ENCODE data around the gene FOXP1. TPM values are rescaled to one million over a fixed set of nuclear protein-coding genes. Genes with fewer than 3 reads are reported as not detected.

Gene FOXP1
- total and polyA plus RNA-seq, 2 of the 13 experiments (the other 11 are each of a cell fraction or from before 2014, with no cell fraction given), result 40.4 to 59.0 TPM

GRCh38 chr3:70996082-70996481 is 587.4 kb downstream of the FOXP1 start:
- Histone ChIP-seq H2AFZ (ENCODE audit: low read length) (no peak overlapping the region), H3K4me2 (ENCODE audit: low read depth, low read length) (no peak overlapping the region), H3K27ac (ENCODE audit: extremely low read length, insufficient read depth, low read length) (no peak overlapping the region), H3K9ac (ENCODE audit: insufficient read depth, low read depth, low read length) (no peak overlapping the region), H3K27me3 (ENCODE audit: control insufficient read depth in 1 of 2, insufficient read depth in 2 of 2, low read length in 2 of 2) (no peaks in the 10 kb centered on the region), H3K36me3 (replicated peaks in 1 of 2; ENCODE audit: control insufficient read depth in 1 of 2, insufficient read depth in 2 of 2, low read length in 2 of 2) (peaks cover 19 to 59% of the 10 kb centered on the region in 2 experiments), H3K4me1 (ENCODE audit: insufficient read depth, low read length) (no peaks in the 10 kb centered on the region), H3K9me3 (ENCODE audit: low read length) (no peaks in the 10 kb centered on the region), H4K20me1 (ENCODE audit: insufficient read depth, low read length) (no peaks in the 10 kb centered on the region), H3K79me2 (ENCODE audit: insufficient read depth, low read length) (no peaks in the 10 kb centered on the region), H3K4me3 (replicated peaks in 1 of 3; ENCODE audit: insufficient read depth in 1 of 3, low read depth in 2 of 3, low read length in 3 of 3) (no peak overlapping the region)
- intact Hi-C loops (cut with micrococcal nuclease; ENCODE audit: unreplicated experiment) (no loop called here), in situ Hi-C loops (cut with HindIII; ENCODE audit: extremely low pct_ligation_motif_present, low pct_unique_long_range_greater_than_20kb) (no loop called here)
- CTCF ChIA-PET (ENCODE audit: low intra/inter-chr PET ratio, low total read pairs), result no interaction called here
- FAIRE-seq (no peak), ATAC-seq (no peak), DNase-seq (ENCODE audit: low spot score) (no peak)
- BruUV-seq (replicated peaks), result no TSS peak
- 98% methylated on average over 7 of the region's 7 CpGs for WGBS (ENCODE audit: low lambda C conversion rate)
- POLR2A ChIA-PET, result no interaction called here
- no peak for TF ChIP-seq ZBTB14 (CRISPR knock-in tag; IDR thresholded peaks at IDR 0.05)
- TF ChIP-seq HOXA5 (CRISPR knock-in tag; IDR thresholded peaks at IDR 0.05), result no peak
- TF ChIP-seq RFX1 (IDR thresholded peaks at IDR 0.05), result no peak
- TF ChIP-seq ZBTB2 (CRISPR knock-in tag; IDR thresholded peaks at IDR 0.05; ENCODE audit: low read depth), result no peak
- no peak for TF ChIP-seq CEBPB (IDR thresholded peaks at IDR 0.05; ENCODE audit: borderline replicate concordance, low read depth, low read length)
- no peak for TF ChIP-seq FIP1L1 (IDR thresholded peaks at IDR 0.05; ENCODE audit: borderline replicate concordance, insufficient read depth, low read depth, low read length)
- TF ChIP-seq NBN (conservative IDR thresholded peaks at IDR 0.05), result no peak
- TF ChIP-seq TBX2 (CRISPR knock-in tag; IDR thresholded peaks at IDR 0.05; ENCODE audit: borderline replicate concordance), result no peak
- TF ChIP-seq ZFP36L2 (CRISPR knock-in tag; IDR thresholded peaks at IDR 0.05), result no peak
- no peak for TF ChIP-seq AFF4 (CRISPR knock-in tag; IDR thresholded peaks at IDR 0.05)
- TF ChIP-seq MXI1 (IDR thresholded peaks at IDR 0.05; ENCODE audit: borderline replicate concordance, low read depth, low read length), result no peak
- no peak for TF ChIP-seq RBM39 (IDR thresholded peaks at IDR 0.05; ENCODE audit: low read depth, low read length, poor library complexity, severe bottlenecking)
- TF ChIP-seq PATZ1 (CRISPR knock-in tag; IDR thresholded peaks at IDR 0.05), result no peak
- no peak for TF ChIP-seq CBFB (CRISPR knock-in tag; IDR thresholded peaks at IDR 0.05)
- TF ChIP-seq TFDP2 (CRISPR knock-in tag; IDR thresholded peaks at IDR 0.05), result no peak
- TF ChIP-seq RELA (CRISPR knock-in tag; IDR thresholded peaks at IDR 0.05), result no peak
- TF ChIP-seq ZNF101 (CRISPR knock-in tag; IDR thresholded peaks at IDR 0.05; ENCODE audit: borderline replicate concordance, low read depth), result no peak
